ENCODE data around the gene GPR132. TPM values are rescaled to one million over a fixed set of nuclear protein-coding genes. Genes with fewer than 3 reads are reported as not detected.

The GPR132 gene
- total RNA-seq, 2 donors from 2014 or later: 1.0 TPM

- DNase-seq: no peak
- no peak overlapping the region for H3K27ac ChIP-seq
- H3K9ac ChIP-seq (ENCODE audit: low read depth in 2 of 2, low read length in 2 of 2): no peak overlapping the region
- no peak overlapping the region for H3K4me3 ChIP-seq
- intact Hi-C loops (cut with DNase I): no loop called here
- TF ChIP-seq CTCF (IDR thresholded peaks at IDR 0.05): no peak
- no peaks in the 10 kb centered on the region for H3K36me3 ChIP-seq
- no peaks in the 10 kb centered on the region for H3K9me3 ChIP-seq
- H3K27me3 ChIP-seq: peaks cover 6% of the 10 kb centered on the region
- H3K4me1 ChIP-seq: no peaks in the 10 kb centered on the region
Measured at GRCh38 chr14:105105158-105105557, 39.9 kb upstream of the GPR132 start.

GRCh38 chr14:105102893-105103292 is 37.7 kb upstream of the GPR132 start:
- H3K36me3 ChIP-seq: no peaks in the 10 kb centered on the region
- DNase-seq: no peak
- no peaks in the 10 kb centered on the region for H3K9me3 ChIP-seq
- H3K27ac ChIP-seq: no peak overlapping the region
- H3K4me3 ChIP-seq: no peak overlapping the region
- no peak for TF ChIP-seq CTCF (IDR thresholded peaks at IDR 0.05)
- intact Hi-C loops (cut with DNase I): no loop called here
- peaks cover 6% of the 10 kb centered on the region for H3K27me3 ChIP-seq
- H3K4me1 ChIP-seq: no peaks in the 10 kb centered on the region
- no peak overlapping the region for H3K9ac ChIP-seq (ENCODE audit: low read depth in 2 of 2, low read length in 2 of 2)

GRCh38 chr14:105102361-105102870 is 37.2 kb upstream of the GPR132 start:
- TF ChIP-seq CTCF (IDR thresholded peaks at IDR 0.05): no peak
- Histone ChIP-seq H3K4me3 (no peak overlapping the region), H3K4me1 (no peaks in the 10 kb centered on the region), H3K27ac (no peak overlapping the region), H3K9ac (ENCODE audit: low read depth in 2 of 2, low read length in 2 of 2) (no peak overlapping the region), H3K27me3 (peaks cover 6% of the 10 kb centered on the region), H3K36me3 (no peaks in the 10 kb centered on the region), H3K9me3 (no peaks in the 10 kb centered on the region)
- no peak for DNase-seq
- intact Hi-C loops (cut with DNase I): no loop called here

- Histone ChIP-seq H3K9ac (ENCODE audit: low read depth in 2 of 2, low read length in 2 of 2) (no peak overlapping the region), H3K4me3 (no peak overlapping the region), H3K36me3 (no peaks in the 10 kb centered on the region), H3K27me3 (peaks cover 6% of the 10 kb centered on the region), H3K4me1 (no peaks in the 10 kb centered on the region), H3K27ac (no peak overlapping the region), H3K9me3 (no peaks in the 10 kb centered on the region)
- no peak for TF ChIP-seq CTCF (IDR thresholded peaks at IDR 0.05)
- intact Hi-C loops (cut with DNase I): no loop called here
- DNase-seq: no peak
Measured at GRCh38 chr14:105100910-105101309, 35.7 kb upstream of the GPR132 start.

GRCh38 chr14:105099778-105100177 is 34.5 kb upstream of the GPR132 start:
- DNase-seq: no peak
- intact Hi-C loops (cut with DNase I): loop anchor here (10.0 kb wide), 1 partner anchor 185 kb away; no protein-coding TSS in a partner anchor
- TF ChIP-seq CTCF (IDR thresholded peaks at IDR 0.05): no peak

More at GRCh38 chr14:105099778-105100177, 34.5 kb upstream of the GPR132 start:
- H3K9ac ChIP-seq (ENCODE audit: low read depth in 2 of 2, low read length in 2 of 2): no peak overlapping the region
- H3K4me3 ChIP-seq: no peak overlapping the region
- peaks cover 6% of the 10 kb centered on the region for H3K27me3 ChIP-seq
- no peaks in the 10 kb centered on the region for H3K36me3 ChIP-seq
- no peak overlapping the region for H3K27ac ChIP-seq
- no peaks in the 10 kb centered on the region for H3K9me3 ChIP-seq
- no peaks in the 10 kb centered on the region for H3K4me1 ChIP-seq
